Measurements from ENCODE around the gene LRRN2. TPM values are rescaled to one million over a fixed set of nuclear protein-coding genes. Genes with fewer than 3 reads are reported as not detected.
A peak's percentile ranks its signal among the peaks of the same experiment; 100 is the strongest.

LRRN2 gene
- total and polyA plus RNA-seq, 9 of the 15 experiments (the other 6 are each of a cell fraction or from before 2014, with no cell fraction given): 0.05 TPM; not detected in 8

DNA sequence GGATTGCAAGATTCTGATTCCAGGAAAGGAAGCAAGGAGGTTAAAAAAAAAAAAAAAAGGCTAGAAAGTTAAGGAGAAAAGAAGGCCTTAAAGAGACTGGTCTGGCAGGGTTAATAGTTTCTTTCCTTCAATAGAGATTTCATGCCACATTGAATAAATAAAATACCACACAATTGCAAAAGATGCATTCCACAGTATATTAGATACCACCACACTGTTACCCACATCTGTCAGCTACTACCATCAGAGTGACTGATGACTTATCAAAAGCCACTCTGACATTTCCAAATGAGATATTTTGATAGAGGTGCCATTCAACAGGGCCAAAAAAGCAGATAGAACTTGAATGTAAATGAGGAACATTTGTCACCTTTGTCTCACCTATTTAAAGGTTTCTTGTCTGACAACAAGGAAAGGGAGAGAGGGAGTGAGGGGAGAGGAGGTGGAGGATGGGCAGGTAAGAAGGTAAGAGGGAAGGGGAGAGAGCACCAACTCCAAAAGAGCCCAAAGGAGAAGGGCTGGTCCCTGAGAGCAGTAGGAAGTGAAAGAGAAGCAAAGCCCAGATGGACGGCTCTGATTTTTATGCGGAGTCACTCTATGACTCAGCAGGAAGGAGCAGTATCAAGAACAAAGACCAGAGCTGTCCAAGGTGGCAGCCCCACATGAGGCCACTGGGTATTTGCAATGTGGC, 38.3 kb downstream of the LRRN2 start (continued):
- TF ChIP-seq MTA1 (IDR thresholded peaks at IDR 0.05; ENCODE audit: borderline replicate concordance): peak; percentile 59; the same call in 1 of the 2 replicates
- 0 out of 2 replicates have a peak, but pooled peaks have one; percentile 26 for TF ChIP-seq ERF (CRISPR knock-in tag; IDR thresholded peaks at IDR 0.05)
- TF ChIP-seq TCF7L2 (IDR thresholded peaks at IDR 0.05; ENCODE audit: low read depth, low read length): peak; percentile 90
- TF ChIP-seq ZNF311 (CRISPR knock-in tag; IDR thresholded peaks at IDR 0.05): peak; percentile 58; the same call in 1 of the 2 replicates
- TF ChIP-seq, protein P1, sequence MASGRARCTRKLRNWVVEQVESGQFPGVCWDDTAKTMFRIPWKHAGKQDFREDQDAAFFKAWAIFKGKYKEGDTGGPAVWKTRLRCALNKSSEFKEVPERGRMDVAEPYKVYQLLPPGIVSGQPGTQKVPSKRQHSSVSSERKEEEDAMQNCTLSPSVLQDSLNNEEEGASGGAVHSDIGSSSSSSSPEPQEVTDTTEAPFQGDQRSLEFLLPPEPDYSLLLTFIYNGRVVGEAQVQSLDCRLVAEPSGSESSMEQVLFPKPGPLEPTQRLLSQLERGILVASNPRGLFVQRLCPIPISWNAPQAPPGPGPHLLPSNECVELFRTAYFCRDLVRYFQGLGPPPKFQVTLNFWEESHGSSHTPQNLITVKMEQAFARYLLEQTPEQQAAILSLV (tag; IDR thresholded peaks at IDR 0.05): 0 out of 2 replicates have a peak, but pooled peaks have one; percentile 49
- peak; percentile 78; the same call in 1 of the 2 replicates for TF ChIP-seq YBX1 (IDR thresholded peaks at IDR 0.05)
- TF ChIP-seq EHMT2 (IDR thresholded peaks at IDR 0.05): peak; percentile 100
- TF ChIP-seq SAP30 (IDR thresholded peaks at IDR 0.05; ENCODE audit: borderline replicate concordance, insufficient read depth, low read depth, low read length, poor library complexity, severe bottlenecking): no peak
- peak; percentile 81; the same call in 1 of the 2 replicates for TF ChIP-seq ZNF584 (CRISPR knock-in tag; IDR thresholded peaks at IDR 0.05; ENCODE audit: low read depth)
- TF ChIP-seq, protein P2, sequence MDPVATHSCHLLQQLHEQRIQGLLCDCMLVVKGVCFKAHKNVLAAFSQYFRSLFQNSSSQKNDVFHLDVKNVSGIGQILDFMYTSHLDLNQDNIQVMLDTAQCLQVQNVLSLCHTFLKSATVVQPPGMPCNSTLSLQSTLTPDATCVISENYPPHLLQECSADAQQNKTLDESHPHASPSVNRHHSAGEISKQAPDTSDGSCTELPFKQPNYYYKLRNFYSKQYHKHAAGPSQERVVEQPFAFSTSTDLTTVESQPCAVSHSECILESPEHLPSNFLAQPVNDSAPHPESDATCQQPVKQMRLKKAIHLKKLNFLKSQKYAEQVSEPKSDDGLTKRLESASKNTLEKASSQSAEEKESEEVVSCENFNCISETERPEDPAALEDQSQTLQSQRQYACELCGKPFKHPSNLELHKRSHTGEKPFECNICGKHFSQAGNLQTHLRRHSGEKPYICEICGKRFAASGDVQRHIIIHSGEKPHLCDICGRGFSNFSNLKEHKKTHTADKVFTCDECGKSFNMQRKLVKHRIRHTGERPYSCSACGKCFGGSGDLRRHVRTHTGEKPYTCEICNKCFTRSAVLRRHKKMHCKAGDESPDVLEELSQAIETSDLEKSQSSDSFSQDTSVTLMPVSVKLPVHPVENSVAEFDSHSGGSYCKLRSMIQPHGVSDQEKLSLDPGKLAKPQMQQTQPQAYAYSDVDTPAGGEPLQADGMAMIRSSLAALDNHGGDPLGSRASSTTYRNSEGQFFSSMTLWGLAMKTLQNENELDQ (CRISPR knock-in tag; IDR thresholded peaks at IDR 0.05; ENCODE audit: borderline replicate concordance): 0 out of 2 replicates have a peak, but pooled peaks have one; percentile 60
- TF ChIP-seq, protein P3, sequence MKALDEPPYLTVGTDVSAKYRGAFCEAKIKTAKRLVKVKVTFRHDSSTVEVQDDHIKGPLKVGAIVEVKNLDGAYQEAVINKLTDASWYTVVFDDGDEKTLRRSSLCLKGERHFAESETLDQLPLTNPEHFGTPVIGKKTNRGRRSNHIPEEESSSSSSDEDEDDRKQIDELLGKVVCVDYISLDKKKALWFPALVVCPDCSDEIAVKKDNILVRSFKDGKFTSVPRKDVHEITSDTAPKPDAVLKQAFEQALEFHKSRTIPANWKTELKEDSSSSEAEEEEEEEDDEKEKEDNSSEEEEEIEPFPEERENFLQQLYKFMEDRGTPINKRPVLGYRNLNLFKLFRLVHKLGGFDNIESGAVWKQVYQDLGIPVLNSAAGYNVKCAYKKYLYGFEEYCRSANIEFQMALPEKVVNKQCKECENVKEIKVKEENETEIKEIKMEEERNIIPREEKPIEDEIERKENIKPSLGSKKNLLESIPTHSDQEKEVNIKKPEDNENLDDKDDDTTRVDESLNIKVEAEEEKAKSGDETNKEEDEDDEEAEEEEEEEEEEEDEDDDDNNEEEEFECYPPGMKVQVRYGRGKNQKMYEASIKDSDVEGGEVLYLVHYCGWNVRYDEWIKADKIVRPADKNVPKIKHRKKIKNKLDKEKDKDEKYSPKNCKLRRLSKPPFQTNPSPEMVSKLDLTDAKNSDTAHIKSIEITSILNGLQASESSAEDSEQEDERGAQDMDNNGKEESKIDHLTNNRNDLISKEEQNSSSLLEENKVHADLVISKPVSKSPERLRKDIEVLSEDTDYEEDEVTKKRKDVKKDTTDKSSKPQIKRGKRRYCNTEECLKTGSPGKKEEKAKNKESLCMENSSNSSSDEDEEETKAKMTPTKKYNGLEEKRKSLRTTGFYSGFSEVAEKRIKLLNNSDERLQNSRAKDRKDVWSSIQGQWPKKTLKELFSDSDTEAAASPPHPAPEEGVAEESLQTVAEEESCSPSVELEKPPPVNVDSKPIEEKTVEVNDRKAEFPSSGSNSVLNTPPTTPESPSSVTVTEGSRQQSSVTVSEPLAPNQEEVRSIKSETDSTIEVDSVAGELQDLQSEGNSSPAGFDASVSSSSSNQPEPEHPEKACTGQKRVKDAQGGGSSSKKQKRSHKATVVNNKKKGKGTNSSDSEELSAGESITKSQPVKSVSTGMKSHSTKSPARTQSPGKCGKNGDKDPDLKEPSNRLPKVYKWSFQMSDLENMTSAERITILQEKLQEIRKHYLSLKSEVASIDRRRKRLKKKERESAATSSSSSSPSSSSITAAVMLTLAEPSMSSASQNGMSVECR (CRISPR knock-in tag; IDR thresholded peaks at IDR 0.05): peak; percentile 58; the same call in 1 of the 2 replicates
- TF ChIP-seq ZNF79 (CRISPR knock-in tag; IDR thresholded peaks at IDR 0.05; ENCODE audit: low read depth): no peak
- TF ChIP-seq ZNF263 (CRISPR knock-in tag; IDR thresholded peaks at IDR 0.05; ENCODE audit: borderline replicate concordance): peak; percentile 74; the same call in 1 of the 2 replicates

Data from K562 (cell line).